GM18951 (cell line): Measurements from ENCODE around the gene PIGN.

Source experiments
- POLR2A ChIP-seq: IDR thresholded peaks from 4 replicates; pipeline ENCODE4 v1.6.1; 2011; ENCODE audit warnings: mild to moderate bottlenecking; ENCODE audit not compliant: insufficient read length, insufficient read depth; ENCODE audit errors: extremely low read depth
- in situ Hi-C: fragments of 300-500 bp; cut with MboI; formaldehyde crosslinking; loops from one replicate; pipeline ENCODE4 v1.12.0; 2022; ENCODE audit warnings: low sequenced_read_pairs, mixed read lengths, inconsistent platforms; ENCODE audit not compliant: unreplicated experiment

The PIGN gene

DNA sequence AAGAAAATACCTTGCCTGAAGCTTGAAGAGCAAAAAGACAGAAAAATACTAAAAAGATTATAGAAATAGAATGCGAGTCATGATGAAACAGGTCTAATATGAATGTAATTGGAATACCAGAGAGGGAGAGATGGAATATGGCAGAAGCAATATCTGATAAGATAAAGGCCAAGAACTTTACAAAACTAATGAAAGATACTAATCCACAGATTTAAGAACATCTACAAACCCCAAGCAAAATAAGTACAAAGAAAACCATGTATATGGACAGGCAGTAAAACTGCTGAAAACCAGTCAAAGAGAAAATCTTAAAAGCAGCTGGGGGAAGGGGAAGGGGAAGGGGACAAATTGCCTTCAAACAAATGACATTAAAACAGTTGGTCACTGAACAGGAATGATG is 67.0 kb downstream of the PIGN start:
- TF ChIP-seq POLR2A, result no peak
- in situ Hi-C loops, result loop anchor here (10.0 kb wide), 1 partner anchor 545 kb away; no protein-coding TSS in a partner anchor

DNA sequence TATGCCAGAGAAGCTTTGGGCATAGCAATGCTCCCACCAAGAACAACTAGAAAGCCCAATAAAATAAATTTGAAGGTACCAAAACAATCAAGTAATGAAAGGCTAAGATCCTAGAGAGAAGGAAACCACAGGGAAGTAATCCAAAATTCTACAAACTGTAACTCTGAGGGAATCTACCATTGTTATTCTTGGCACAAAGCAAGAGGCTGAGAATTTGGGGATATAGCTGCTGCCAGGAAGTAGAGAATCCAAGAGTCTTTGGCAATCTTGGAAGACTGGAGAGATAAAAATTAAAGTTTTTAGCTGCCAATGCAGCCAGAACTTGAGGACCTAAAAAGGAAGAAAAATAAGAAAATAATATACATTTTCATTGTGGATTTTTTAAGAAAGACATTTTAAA is 68.5 kb downstream of the PIGN start:
- in situ Hi-C loops, result no loop called here
- no peak for TF ChIP-seq POLR2A

DNA sequence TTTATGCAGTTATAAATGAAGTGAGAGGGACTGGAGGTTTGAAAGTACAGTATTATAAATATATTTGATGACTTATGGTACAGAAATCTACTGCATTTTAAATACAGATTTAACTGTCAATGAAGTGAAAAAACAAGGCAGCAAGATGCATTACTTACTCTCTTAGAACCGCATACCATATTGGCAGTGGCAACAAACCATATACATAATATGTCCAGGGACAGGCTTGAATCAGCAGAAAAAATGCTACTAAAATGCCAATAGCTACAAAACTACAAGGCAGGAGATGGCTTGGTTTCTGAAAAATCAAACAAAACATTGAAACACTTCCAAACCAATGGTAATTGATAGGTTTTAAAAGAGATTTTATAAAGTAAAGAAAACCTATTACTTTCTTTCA is 77.2 kb downstream of the PIGN start:
- no peak for TF ChIP-seq POLR2A
- in situ Hi-C loops, result no loop called here

DNA sequence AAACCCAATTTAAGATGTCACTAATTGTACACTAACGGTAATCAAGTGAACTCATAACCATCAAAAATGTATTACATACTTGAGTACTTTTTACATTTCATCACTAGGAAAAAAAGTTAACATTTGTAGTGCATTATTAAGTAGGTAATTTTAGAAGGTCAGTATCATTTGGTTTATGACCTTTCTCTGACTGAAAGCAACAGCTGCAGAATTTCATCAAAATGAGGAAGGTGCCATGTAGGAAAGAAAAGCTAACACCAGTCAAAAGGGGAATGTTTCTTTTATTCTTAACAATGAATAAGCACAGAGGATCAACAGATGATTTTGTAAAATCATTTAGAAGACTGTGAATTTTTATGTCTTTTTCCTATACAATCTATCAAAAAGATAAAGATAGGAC is 79.0 kb downstream of the PIGN start:
- no peak for TF ChIP-seq POLR2A
- in situ Hi-C loops, result no loop called here

DNA sequence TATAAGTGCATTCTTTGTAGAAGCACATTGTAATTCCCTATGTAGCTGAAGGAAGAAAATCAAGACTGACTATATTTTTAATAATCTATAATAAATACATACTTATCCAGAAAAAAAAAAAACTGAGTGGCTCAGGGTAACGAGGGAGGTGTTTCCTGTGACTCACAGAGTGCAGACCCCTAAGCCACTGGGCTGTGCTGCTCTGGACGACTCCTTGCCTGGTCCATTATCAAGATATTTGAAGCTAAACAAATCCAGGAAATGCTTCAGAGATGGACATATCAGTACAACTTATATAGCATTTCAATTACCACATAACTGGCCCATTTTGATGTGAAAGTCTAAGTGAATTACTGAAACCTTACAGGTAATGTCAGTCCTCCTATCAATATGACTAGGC is 80.6 kb downstream of the PIGN start:
- in situ Hi-C loops, result no loop called here
- no peak for TF ChIP-seq POLR2A

DNA sequence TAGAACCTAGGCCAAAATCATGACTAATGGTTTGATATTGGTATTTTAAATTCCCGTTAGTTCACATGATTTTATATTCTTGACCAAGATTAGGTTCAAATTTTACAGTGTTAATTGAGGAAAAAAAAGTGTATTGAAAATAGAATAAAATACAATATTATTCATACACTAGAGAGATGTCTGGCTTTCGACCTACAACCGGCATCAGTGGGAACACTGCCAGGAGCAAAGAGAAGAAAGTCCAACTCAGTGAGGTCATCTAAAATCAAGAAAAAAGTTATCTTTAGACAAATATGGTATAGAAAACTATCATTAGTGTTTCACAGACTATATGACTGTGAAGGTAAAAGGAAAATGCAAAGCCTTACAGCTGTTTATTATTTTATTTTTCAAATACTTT is 81.5 kb downstream of the PIGN start:
- TF ChIP-seq POLR2A, result no peak
- in situ Hi-C loops, result no loop called here

DNA sequence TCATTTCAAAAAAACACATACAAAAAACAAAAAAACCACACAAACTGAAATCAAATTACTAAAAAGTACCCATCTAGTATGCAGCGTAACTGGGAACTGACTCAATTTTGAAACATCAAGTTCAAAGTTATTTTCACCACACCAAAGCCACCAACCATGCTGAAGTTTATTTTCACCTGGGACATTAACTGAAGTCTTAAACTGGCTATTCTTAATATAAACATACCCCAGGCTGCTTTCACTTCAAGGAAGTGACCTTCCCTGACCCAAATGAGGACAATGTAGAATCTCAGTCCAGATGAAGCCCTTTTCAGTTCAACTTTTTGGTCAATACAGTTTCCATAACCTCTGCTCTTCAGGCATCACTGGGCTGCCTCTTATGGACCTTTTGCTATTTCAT is 84.6 kb downstream of the PIGN start:
- TF ChIP-seq POLR2A, result no peak
- in situ Hi-C loops, result no loop called here

DNA sequence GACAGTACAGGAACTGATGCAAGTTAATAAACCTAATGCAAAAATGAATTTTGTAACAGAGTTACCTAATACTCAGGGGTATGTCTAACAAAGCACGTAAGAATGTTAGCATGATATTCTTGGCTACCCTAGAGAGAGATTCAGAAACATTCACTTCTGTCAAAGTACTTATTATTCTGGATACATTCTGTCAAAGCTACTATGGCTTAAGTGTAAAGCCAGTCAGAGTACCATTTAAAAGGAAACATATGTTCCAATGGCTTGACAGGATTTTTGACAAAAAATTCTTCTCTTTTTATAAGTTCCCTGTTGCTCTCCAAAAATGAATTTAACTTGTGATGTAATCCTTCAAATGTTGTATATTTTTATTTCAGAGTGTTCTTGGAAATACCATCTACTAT is 85.5 kb downstream of the PIGN start:
- in situ Hi-C loops, result no loop called here
- TF ChIP-seq POLR2A, result no peak

DNA sequence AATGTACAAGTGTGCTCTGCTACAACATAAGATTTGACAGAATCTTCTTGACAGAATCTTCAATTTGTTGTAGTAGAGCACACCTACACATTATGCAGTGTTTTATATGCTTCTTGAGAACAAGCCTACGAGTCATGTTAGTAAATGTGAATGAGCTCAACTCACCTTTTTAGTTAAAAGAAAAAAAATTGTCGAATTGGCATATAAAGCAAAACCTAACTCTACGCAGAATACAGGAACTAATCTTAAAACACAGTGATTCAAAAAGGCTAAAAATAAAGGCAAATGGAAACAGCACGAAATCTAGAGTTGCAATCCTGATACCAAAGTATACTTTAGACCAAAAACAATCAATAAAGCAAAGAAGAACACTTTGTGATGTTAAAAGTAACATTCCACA is 87.9 kb downstream of the PIGN start:
- TF ChIP-seq POLR2A, result no peak
- in situ Hi-C loops, result no loop called here

DNA sequence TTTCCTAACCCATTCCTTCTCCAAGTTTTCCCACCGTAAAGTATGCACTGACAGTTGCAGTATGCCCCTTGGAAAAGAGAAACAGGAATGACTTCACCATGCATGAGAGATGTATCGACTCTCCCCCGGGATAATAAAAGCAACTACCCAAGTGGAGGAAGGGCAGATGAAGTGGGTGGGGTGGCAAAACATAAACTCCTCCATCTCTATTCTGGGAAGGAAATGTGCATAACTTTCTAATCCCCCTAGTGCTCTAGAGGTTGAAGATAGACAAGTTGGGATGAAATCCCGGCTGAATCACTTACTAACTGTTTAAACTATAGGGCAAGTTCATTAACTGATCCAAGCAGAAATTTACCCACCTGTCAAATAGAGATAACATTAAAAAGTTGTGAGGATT is 89.2 kb downstream of the PIGN start:
- in situ Hi-C loops, result no loop called here
- TF ChIP-seq POLR2A, result no peak

DNA sequence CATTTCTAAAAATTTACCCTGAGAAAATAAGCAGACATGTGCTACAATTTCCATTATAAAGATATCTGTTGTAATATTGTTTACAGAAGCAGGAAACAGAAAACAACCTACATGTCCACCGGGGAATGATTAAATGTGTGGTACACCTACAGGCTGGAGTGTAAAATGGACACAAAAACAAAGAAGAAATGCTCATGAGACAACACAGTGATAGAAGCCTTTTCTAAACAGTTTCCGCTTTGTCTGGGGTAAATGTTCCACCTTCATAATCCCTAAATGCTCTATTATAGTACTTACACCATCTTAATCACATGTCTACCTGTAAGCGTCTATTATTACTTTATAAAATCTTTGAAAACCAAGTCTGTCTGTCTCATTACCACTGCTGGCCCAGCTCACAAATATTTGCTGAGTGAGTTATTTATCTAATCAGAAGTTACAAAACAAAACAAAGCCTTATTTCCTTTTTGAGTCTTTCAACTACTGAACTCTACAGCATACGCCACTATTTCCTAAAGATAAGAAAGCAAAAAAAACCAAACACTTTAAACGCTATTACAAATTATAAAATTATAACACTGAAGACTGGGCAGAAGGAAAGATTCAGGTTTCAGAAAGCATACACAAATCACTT is 95.3 kb downstream of the PIGN start:
- no peak for TF ChIP-seq POLR2A
- in situ Hi-C loops, result no loop called here

DNA sequence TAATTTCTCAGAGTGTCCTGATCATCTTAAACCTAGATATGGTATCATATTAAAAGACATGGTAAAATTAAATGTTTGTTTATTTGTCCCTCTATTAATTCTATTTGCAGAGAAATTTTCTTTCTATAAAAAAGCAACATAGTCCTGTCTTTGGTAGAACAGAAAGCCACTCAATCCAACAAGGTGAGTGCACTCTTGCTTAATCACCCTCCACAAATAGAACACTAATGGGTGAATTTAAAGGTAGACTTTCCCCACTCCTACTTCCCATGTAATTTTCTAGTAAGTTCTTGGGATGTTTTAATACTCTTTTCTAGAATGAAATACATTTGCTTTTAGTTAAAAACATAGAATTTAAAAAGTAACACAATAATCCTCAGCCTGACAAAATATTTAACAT is 97.7 kb downstream of the PIGN start:
- in situ Hi-C loops, result no loop called here
- no peak for TF ChIP-seq POLR2A

DNA sequence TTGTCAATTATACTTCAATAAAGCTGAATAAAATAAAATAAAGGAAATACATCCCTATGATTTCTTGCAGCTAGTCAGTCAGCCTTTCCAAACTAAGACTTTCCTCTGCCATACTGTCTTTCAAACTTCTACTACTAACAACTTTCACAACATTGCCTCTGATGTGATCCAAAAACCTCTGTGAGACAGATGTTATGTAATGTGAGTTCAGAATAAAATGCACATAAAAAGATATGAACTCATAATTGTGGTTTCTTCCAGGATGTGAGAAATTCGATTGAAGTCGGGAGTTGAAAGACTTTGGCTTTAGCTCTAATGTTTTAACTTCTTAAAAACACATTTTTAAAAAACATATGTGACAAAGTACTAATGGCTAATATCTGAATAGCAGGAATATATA is 98.7 kb downstream of the PIGN start:
- in situ Hi-C loops, result no loop called here
- no peak for TF ChIP-seq POLR2A

DNA sequence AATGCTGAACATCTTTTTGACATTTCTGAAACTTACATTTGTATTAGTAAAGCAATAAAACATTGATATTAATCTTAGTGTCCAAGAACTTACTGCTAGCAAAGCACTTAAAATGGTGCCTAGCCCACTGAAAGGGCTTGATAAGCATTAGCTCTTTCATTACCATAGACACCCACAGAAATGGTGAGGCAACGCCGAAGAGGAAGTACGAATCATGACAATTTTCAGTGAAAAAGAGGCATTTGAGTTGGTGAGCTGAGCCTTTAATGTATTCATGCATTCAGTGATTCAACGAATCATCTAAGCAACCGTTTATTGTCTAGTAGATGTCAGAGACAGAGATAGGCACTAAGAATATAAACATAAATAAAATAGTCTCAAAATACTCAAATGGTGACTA is 101.1 kb downstream of the PIGN start:
- in situ Hi-C loops, result no loop called here
- no peak for TF ChIP-seq POLR2A

DNA sequence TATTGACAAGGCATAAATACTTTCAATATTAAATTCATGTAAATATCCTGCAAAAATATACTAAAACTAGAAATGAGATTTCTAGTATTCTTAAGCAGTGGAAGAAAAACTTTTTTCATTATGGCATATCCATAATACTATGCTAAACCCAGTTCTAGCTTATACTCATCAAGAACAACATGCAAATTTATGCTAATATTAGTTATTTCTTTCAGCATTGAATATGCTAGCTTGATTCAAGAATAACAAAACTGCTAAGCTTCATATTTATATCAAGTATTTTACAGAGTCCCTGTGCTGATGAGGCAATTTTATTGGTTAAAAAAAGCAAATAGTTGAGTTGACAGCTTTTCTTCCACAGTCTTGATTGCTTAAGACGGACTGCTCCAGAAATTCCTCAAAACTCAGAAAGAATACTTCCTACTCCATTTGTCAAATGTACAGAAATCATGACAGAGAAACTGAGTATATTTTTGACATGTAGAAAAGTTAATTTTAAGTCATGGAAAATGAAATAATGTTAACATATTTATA is 105.0 kb downstream of the PIGN start:
- TF ChIP-seq POLR2A, result no peak
- in situ Hi-C loops, result no loop called here
